Coronary artery (tissue), 2 donors: ENCODE data around the gene KBTBD12.

ENCODE experiments used
- DNase-seq: peaks from one replicate; pipeline ENCODE4 v3.0.0-alpha.2; 2017; ENCODE audit warnings: low spot score
- H3K27ac ChIP-seq, 2 donors: fragments of 200-600 bp; sonication (generic); one replicate each; pipeline ENCODE4 v1.5.1; 2016 to 2019
- H3K4me3 ChIP-seq: fragments of 200-600 bp; sonication (generic); 2 replicates; pipeline ENCODE4 v1.5.1; 2016; ENCODE audit warnings: mild to moderate bottlenecking, moderate library complexity
- CTCF ChIP-seq: fragments of 200-600 bp; sonication (generic); IDR thresholded peaks from one replicate; pipeline ENCODE4 v1.5.1; 2019; ENCODE audit warnings: antibody characterized with exemption

Gene KBTBD12

GRCh38 chr3:127990051-127990450 lies 75.0 kb downstream of the KBTBD12 start:
- Histone ChIP-seq H3K27ac (no peak overlapping the region), H3K4me3 (no peak overlapping the region)
- TF ChIP-seq CTCF = no peak
- DNase-seq = no peak

- DNase-seq = no peak
- no peak for TF ChIP-seq CTCF
- Histone ChIP-seq H3K4me3 (no peak overlapping the region), H3K27ac (no peak overlapping the region)
Observed at GRCh38 chr3:127990461-127990860, 75.4 kb downstream of the KBTBD12 start.

- TF ChIP-seq CTCF = no peak
- no peak for DNase-seq
- Histone ChIP-seq H3K27ac (no peak overlapping the region), H3K4me3 (no peak overlapping the region)
Observed at GRCh38 chr3:127991251-127991650, 76.2 kb downstream of the KBTBD12 start.

- DNase-seq = no peak
- Histone ChIP-seq H3K4me3 (no peak overlapping the region), H3K27ac (no peak overlapping the region)
- no peak for TF ChIP-seq CTCF
Observed at GRCh38 chr3:127991681-127992080, 76.6 kb downstream of the KBTBD12 start.

- no peak overlapping the region for H3K4me3 ChIP-seq
- no peak for TF ChIP-seq CTCF
- H3K27ac ChIP-seq = no peak overlapping the region
- no peak for DNase-seq
Observed at GRCh38 chr3:127992127-127992526, 77.1 kb downstream of the KBTBD12 start.

GRCh38 chr3:127994011-127994410 lies 79.0 kb downstream of the KBTBD12 start:
- no peak overlapping the region for H3K27ac ChIP-seq
- no peak for TF ChIP-seq CTCF
- no peak for DNase-seq
- no peak overlapping the region for H3K4me3 ChIP-seq

GRCh38 chr3:127997016-127997415 lies 82.0 kb downstream of the KBTBD12 start:
- Histone ChIP-seq H3K27ac (no peak overlapping the region), H3K4me3 (no peak overlapping the region)
- no peak for TF ChIP-seq CTCF
- DNase-seq = no peak
